NCI-H69 (cell line): ENCODE measurements around the gene SETDB1.

Experiments
- DNase-seq: peaks from one replicate; lab custom pipeline; 2025; lab: John Stamatoyannopoulos, UW

Gene SETDB1

DNA sequence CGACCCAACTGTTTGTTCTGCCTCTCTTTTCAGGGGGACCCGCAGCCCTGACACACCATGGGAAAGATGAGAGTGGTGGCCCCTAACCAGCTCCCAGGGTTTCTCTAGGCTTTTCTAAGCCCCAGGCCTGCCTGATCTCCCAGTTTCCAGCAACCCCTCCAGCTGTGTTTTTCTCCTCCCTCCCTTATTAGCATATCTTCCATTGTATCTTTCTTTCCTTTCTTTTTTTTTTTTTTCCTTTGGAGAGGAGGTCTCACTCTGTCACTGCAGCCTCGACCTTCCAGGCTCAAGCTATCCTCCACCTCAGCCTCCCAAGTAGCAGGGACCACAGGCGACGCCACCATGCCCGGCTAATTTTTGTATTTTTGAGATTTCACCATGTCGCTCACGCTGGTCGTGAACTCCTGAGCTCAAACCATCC lies 50.2 kb downstream of the SETDB1 start:
- no peak for DNase-seq

DNA sequence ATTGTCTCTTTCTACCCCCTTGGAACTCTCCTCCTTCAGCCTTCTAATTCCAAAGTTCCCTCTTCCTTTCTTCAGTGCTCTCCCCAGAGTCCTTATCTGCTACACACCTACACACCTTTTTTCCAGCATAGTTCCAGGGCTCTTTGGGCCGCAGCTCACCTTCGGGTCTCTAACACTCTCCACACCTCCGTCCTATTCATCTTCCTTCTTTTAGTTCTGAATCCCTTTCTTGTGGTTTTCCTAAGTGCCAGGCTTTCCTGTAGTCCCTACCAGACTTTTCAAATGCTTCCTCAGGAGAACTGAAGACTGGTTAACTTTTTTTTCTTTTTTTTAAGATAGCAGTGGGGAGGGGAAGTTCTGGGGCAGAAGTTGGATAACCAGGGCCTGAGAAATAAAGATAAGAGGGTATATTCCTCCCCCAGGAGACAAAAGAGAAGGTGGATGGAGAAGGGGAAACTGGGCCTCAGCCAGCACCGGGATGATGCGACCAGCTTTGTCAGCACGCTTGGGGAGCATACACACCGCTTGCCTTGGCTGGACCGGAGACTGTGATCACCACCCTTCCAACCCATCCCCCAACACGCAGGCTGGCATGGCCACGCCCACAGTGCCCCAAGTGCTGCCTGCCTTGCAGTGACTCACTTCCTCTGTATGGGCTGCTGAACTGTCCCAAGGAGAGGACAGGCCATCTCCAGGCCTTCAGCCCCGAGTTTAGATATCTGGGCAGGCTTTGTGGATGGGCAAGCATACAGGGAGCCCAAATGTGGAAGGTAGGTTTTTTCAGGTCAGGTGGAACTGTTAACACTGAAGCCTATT lies 50.9 kb downstream of the SETDB1 start:
- peak; percentile 34 for DNase-seq

GRCh38 chr1:150979092-150980056 lies 53.2 kb downstream of the SETDB1 start:
- peak; percentile 90 for DNase-seq

DNA sequence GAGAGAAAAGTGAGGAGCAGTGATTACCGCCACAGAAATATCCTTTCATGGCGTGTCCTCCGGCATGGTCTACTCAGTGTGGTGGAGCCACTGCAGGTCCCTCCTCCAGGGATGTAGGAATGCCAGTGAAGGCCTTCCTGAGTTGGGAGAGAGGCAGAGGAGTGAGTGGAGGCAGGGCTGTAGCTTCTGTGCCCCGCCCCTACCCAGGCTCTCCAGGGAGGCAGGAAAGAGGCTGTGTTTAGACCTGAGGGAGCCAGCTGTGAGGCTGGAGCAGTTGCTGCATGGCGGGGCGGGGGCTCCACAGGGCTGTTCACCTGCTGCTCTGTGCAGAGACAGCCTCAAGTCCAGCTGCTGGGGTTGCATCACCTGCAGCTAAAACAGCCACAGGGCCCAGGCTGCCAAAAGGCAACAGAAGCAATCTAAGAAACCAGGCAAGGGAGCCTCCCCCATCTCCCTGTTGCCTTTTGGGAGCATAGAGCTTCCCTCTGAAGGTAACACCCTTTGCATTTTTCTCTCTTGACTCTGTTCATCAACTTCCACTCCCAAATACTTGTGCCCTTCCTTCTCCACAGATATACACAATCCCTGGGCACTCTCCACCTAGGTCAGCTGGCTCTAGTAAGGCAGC lies 55.1 kb downstream of the SETDB1 start:
- peak; percentile 98 for DNase-seq

- peak; percentile 43 for DNase-seq
Measured at GRCh38 chr1:150981805-150982712, 55.9 kb downstream of the SETDB1 start, which contains the start of gene ANXA9. TSS of gene ANXA9 (plus strand) at chr1:150982292. CDS start at chr1:150983106, 814 bp downstream.

GRCh38 chr1:150985179-150985825 lies 59.1 kb downstream of the SETDB1 start:
- no peak for DNase-seq

DNA sequence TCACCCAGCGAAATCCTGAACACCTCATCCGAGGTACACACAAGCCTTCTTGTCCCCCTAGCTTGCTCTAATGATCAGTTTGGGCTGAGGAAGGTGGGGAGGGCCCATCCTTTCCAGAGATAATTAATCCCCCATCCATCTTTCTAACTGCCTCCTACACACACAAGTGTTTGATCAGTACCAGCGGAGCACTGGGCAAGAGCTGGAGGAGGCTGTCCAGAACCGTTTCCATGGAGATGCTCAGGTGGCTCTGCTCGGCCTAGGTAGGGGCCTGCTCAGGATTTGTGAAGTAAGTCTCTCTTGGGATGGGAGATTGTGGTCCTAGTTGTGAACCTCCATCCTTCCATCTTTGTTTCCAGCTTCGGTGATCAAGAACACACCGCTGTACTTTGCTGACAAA lies 61.8 kb downstream of the SETDB1 start:
- no peak for DNase-seq

GRCh38 chr1:150992626-150993025 lies 66.5 kb downstream of the SETDB1 start:
- no peak for DNase-seq

DNA sequence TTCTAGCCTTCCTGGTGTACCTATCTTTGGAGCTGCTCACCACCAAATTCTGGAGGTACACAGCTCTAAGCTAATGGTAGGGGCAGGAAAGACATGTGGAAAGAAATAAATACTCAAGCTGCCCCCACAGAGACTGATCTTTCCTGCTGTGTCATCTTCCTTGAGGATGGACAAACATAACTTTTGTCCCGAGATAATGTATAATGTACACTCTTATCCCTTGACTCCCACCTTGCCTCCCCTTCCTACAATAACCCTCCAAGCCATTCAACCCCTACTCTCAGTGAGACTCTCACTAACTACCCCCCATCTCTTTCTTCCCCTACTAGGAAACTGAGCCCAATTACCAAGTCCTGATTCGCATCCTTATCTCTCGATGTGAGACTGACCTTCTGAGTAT lies 68.1 kb downstream of the SETDB1 start:
- no peak for DNase-seq

DNA sequence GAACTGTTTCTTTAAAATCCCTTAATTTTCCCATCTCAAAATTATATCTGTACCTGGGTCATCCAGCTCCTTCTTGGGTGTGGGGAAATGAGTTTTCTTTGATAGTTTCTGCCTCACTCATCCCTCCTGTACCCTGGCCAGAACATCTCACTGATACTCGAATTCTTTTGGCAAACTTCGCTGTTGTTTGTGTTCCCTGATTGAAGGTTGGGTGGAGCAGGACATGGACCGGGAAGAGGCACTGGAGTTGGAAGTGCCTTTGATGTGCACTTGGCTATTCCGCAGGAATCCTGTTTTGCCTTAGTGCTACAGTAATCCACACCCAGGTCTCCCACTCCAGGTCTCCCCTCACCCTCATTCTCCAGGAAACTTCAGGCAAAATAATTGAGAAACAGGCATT lies 69.3 kb downstream of the SETDB1 start:
- no peak for DNase-seq

DNA sequence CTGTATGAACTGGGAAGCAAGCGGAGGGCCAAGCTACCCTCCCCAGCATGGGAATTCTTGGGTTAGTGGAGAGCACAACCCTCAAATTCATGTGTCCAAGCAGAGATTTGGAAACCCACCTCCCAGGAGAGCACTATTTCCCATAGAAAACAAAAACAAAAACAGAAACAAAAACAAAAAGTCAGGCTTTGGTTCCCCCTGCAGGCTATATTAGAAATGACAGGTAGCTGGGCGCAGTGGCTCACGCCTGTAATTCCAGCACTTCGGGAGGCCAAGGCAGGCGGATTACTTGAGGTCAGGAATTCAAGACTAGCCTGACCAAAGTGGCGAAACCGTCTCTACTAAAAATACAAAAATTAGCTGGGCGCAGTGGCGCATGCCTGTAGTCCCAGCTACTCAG lies 69.7 kb downstream of the SETDB1 start:
- peak; percentile 13 for DNase-seq

DNA sequence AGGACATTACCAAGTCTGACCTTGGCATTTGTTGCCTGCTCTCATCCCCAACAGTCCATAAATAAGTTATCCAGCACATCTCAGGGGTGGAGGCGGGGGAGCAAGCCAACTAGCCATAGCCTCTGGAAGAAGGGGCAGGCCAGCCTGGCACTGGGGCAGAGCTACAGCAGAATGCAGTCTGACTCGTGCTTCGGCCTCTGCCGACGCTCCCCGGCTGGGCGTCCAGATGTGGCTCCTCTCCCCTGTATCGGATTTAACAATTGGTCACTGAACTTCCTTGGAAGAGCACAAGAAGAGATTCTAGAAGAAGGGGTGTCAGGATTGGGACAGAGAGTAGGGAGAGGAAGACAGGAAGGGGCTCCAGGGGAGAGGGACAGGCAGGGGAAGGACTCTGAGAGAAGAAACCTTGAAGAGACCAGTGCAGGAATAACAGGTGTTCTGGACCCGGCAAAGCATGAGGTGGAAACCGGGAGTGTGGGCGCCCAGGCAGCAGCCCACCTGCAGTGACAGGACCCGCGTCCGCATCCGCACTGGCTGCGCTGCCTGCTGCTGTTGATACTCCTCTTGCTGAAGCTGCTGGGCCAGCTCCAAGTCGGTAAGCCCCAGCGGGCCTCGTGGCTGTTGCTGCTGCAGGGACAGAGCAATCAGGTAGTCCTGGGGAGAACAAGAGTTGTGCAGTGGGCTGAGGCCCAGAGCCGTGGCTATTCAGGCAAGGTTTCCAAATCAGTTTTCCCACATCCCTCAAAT lies 71.1 kb downstream of the SETDB1 start:
- no peak for DNase-seq

DNA sequence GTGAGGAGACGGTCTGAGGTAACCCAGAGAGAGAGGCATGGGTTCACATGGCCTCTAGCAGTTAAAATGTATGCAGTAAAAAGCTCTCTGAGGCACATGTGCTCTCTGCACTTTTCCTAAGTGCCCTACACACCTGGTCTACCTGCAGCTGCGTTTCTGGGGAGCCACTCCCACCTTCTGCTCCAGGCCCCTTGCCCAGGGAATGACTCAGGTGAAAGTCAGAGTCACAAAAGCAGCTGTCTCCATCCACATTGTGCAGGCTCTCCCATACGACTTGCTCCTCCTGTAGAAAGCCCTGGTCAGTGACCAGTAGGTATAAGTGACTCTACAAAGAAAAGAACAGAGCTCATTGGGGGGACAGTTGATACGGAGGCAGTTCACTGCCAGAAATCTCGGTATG lies 71.8 kb downstream of the SETDB1 start:
- no peak for DNase-seq

DNA sequence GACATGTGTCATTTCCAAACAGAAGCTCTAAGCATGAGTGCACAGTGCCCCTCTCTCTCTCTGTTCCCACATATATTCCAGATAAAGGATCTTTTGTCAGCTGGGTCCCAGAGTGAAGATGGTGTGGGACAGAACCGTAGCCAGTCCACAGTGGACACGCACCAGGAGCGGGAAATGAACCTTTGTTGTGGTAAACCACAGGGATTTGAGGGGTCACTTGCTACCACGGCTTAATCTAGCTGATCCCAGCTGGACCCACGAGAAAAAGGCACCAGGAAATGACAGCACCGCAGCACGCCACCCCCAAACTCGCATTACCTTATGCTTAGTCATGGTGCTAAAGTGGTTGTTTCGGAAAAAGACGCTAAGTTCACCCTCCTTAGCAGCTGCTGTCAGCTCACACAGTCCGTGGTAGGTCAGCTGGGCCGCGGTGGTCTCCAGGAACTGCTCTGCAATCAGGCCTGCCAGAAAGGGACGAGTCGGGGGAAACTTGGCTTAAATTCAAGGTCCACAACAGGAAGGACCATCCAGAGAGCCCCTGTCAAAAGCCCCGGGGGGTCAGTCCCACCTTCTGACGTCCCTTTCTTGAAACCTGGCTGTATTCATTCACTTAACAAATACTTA lies 73.0 kb downstream of the SETDB1 start:
- no peak for DNase-seq

- DNase-seq: no peak
Measured at GRCh38 chr1:150999926-151000325, 73.8 kb downstream of the SETDB1 start.

DNA sequence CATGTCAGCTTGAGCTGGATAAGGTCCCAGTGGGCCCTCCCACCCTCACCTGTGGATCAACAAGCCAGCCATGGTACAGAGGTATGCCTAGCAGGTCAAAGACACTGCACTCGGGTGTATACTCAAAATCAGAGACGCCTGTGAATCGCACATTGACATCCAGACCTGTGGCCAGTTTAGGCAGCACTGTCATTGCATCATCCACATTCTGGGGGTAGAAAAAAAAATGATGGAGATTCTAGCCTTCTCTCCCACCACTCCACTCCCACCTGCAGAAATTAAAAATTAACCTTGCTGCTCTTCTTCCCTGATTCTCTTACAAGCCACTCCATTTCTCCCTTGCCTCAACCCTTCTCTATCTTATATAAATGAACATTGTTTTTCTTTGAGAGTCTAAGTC lies 74.2 kb downstream of the SETDB1 start:
- DNase-seq: no peak

- DNase-seq: no peak
Measured at GRCh38 chr1:151001602-151002001, 75.4 kb downstream of the SETDB1 start.

- no peak for DNase-seq
Measured at GRCh38 chr1:151002051-151002450, 75.9 kb downstream of the SETDB1 start.

- no peak for DNase-seq
Measured at GRCh38 chr1:151002611-151003010, 76.4 kb downstream of the SETDB1 start.

GRCh38 chr1:151003180-151003579 lies 77.0 kb downstream of the SETDB1 start:
- no peak for DNase-seq
